OCI-LY1 (cell line): ENCODE measurements around the gene PEAK1.

Source experiments
- CTCF ChIP-seq: fragments of 200-600 bp; sonication (generic), shearing (Covaris generic); IDR thresholded peaks from 2 replicates; pipeline ENCODE4 v1.5.1; 2017; ENCODE audit warnings: mild to moderate bottlenecking, antibody characterized with exemption, low read length, moderate library complexity, mixed read lengths
- EZH2 ChIP-seq: fragments of 200-600 bp; sonication (generic), shearing (Covaris generic); IDR thresholded peaks from 2 replicates; pipeline ENCODE4 v1.8.0; 2017; ENCODE audit warnings: borderline replicate concordance, mixed run types, mild to moderate bottlenecking, antibody characterized with exemption, low read length, moderate library complexity, mixed read lengths

GRCh38 chr15:77466521-77466920, 46.6 kb upstream of the PEAK1 start:
- TF ChIP-seq CTCF (no peak), EZH2 (no peak)
